ENCODE data around the gene UBA6. TPM values are rescaled to one million over a fixed set of nuclear protein-coding genes. Genes with fewer than 3 reads are reported as not detected.

Gene UBA6
- total and polyA plus RNA-seq, 9 of the 15 experiments (the other 6 are each of a cell fraction or from before 2014, with no cell fraction given): 22.9 to 139 (median 94.6) TPM

DNA sequence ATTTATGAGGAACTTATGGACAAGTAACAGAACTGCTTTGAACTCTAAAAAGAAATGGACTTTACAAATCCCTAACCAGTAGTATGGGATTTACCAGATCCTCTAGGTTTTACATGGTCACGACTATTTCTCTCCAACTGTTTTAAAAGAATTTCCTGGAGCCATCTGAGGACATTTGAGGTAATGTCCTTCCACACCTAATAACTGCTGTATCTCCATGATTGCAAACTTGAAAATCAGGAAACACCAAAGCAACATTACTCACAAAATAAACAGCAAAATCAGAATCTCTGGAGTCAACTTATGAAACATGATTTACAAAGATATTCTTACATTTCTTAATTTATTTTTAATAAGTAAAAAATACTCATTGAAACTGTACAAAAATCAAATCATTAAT is 84.5 kb downstream of the UBA6 start (continued):
- TF ChIP-seq NR2C2 (CRISPR knock-in tag; IDR thresholded peaks at IDR 0.05): no peak
- no peak for TF ChIP-seq NR2C2 (tag; IDR thresholded peaks at IDR 0.05)
- no peak for TF ChIP-seq ZNF696 (CRISPR knock-in tag; conservative IDR thresholded peaks at IDR 0.05)
- TF ChIP-seq PHF21A (IDR thresholded peaks at IDR 0.05; ENCODE audit: borderline replicate concordance, low read depth): no peak
- TF ChIP-seq, protein P1, sequence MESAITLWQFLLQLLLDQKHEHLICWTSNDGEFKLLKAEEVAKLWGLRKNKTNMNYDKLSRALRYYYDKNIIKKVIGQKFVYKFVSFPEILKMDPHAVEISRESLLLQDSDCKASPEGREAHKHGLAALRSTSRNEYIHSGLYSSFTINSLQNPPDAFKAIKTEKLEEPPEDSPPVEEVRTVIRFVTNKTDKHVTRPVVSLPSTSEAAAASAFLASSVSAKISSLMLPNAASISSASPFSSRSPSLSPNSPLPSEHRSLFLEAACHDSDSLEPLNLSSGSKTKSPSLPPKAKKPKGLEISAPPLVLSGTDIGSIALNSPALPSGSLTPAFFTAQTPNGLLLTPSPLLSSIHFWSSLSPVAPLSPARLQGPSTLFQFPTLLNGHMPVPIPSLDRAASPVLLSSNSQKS (CRISPR knock-in tag; IDR thresholded peaks at IDR 0.05): no peak
- TF ChIP-seq ZNF23 (CRISPR knock-in tag; IDR thresholded peaks at IDR 0.05): no peak
- no peak for TF ChIP-seq GTF2E2 (tag; IDR thresholded peaks at IDR 0.05)
- TF ChIP-seq, protein P2, sequence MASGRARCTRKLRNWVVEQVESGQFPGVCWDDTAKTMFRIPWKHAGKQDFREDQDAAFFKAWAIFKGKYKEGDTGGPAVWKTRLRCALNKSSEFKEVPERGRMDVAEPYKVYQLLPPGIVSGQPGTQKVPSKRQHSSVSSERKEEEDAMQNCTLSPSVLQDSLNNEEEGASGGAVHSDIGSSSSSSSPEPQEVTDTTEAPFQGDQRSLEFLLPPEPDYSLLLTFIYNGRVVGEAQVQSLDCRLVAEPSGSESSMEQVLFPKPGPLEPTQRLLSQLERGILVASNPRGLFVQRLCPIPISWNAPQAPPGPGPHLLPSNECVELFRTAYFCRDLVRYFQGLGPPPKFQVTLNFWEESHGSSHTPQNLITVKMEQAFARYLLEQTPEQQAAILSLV (tag; IDR thresholded peaks at IDR 0.05): no peak

DNA sequence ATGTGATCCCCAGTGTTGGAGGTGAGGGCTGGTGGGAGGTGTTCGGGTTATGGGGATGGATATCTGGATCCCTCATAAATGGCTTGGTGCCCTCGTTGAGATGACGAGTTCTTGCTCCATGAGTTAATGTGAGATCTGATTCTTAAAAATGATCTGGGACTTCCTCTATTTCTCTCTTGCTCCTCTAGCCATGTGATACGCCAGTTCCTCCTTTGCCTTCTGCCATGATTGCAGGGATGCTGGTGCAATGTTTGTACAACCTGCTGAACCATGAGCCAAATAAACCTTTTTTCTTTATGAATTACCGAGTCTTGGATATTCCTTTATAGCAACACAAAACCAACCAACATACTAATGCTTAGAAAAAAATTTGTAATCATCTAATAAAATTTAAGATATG is 85.8 kb downstream of the UBA6 start:
- Histone ChIP-seq H3K4me2 (ENCODE audit: insufficient read depth, low read length) (no peak overlapping the region), H3K4me3 (no peak overlapping the region), H3K9me3 (replicated peaks; ENCODE audit: control insufficient read depth, insufficient read depth, low read depth, low read length) (no peaks in the 10 kb centered on the region), H3K79me2 (ENCODE audit: control insufficient read depth, insufficient read depth, low read length) (no peaks in the 10 kb centered on the region), H3K27me3 (ENCODE audit: control insufficient read depth in 2 of 2, insufficient read depth in 2 of 2, low read length in 2 of 2) (no peaks in the 10 kb centered on the region), H4K20me1 (replicated peaks; ENCODE audit: control insufficient read depth, insufficient read depth, low read length) (no peaks in the 10 kb centered on the region), H3K9ac (ENCODE audit: insufficient read depth in 1 of 2, low read depth in 2 of 2, low read length in 2 of 2) (no peak overlapping the region), H3K27ac (ENCODE audit: extremely low read depth, low read depth, low read length) (no peak overlapping the region), H3K36me3 (ENCODE audit: control insufficient read depth, insufficient read depth, low read length) (peaks cover 47% of the 10 kb centered on the region), H2AFZ (ENCODE audit: low read depth, low read length) (no peak overlapping the region), H3K4me1 (replicated peaks in 1 of 2; ENCODE audit: control insufficient read depth in 2 of 2, insufficient read depth in 2 of 2, low read length in 2 of 2) (no peaks in the 10 kb centered on the region), H3K9me1 (ENCODE audit: control insufficient read depth, insufficient read depth, low read length) (no peaks in the 10 kb centered on the region)
- WGBS (ENCODE audit: insufficient coverage, low coverage, missing lambda C conversion rate): 95% methylated on average over 5 of the region's 5 CpGs
- ChIA-PET CTCF (ENCODE audit: low intra/inter-chr PET ratio) (no interaction called here), POLR2A (interaction anchor here (0.7 kb wide), 1 partner anchor 13 kb away, joined by 3 read pairs; no protein-coding TSS in a partner anchor)
- no peak for FAIRE-seq
- intact Hi-C loops (cut with micrococcal nuclease): no loop called here
- no TSS peak for BruUV-seq (replicated peaks)
- no peak for DNase-seq (ENCODE audit: extremely low read depth in 1 of 4, low spot score in 3 of 4)
- no peak for ATAC-seq
- in situ Hi-C loops (cut with MboI): no loop called here
- TF ChIP-seq SPI1 (IDR thresholded peaks at IDR 0.05; ENCODE audit: borderline replicate concordance, low read depth, low read length) (peak; percentile 61; the same call in 1 of the 2 replicates), SREBF1 (IDR thresholded peaks at IDR 0.05; ENCODE audit: borderline replicate concordance, low read depth, low read length) (no peak)
- TF ChIP-seq, protein P3, sequence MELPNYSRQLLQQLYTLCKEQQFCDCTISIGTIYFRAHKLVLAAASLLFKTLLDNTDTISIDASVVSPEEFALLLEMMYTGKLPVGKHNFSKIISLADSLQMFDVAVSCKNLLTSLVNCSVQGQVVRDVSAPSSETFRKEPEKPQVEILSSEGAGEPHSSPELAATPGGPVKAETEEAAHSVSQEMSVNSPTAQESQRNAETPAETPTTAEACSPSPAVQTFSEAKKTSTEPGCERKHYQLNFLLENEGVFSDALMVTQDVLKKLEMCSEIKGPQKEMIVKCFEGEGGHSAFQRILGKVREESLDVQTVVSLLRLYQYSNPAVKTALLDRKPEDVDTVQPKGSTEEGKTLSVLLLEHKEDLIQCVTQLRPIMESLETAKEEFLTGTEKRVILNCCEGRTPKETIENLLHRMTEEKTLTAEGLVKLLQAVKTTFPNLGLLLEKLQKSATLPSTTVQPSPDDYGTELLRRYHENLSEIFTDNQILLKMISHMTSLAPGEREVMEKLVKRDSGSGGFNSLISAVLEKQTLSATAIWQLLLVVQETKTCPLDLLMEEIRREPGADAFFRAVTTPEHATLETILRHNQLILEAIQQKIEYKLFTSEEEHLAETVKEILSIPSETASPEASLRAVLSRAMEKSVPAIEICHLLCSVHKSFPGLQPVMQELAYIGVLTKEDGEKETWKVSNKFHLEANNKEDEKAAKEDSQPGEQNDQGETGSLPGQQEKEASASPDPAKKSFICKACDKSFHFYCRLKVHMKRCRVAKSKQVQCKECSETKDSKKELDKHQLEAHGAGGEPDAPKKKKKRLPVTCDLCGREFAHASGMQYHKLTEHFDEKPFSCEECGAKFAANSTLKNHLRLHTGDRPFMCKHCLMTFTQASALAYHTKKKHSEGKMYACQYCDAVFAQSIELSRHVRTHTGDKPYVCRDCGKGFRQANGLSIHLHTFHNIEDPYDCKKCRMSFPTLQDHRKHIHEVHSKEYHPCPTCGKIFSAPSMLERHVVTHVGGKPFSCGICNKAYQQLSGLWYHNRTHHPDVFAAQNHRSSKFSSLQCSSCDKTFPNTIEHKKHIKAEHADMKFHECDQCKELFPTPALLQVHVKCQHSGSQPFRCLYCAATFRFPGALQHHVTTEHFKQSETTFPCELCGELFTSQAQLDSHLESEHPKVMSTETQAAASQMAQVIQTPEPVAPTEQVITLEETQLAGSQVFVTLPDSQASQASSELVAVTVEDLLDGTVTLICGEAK (IDR thresholded peaks at IDR 0.05): no peak
- TF ChIP-seq, protein P3 (CRISPR knock-in tag; IDR thresholded peaks at IDR 0.05): no peak

All from K562 (cell line).